Transverse colon (tissue), 4 donors: ENCODE results near the gene ACTMAP. TPM values are rescaled to one million over a fixed set of nuclear protein-coding genes. Genes with fewer than 3 reads are reported as not detected.

Experiments used
- DNase-seq: peaks from one replicate; pipeline ENCODE4 v3.0.0-alpha.2; 2019
- H3K27ac ChIP-seq, 4 donors: fragments of 200-600 bp; sonication (generic); 2 replicates each; pipeline ENCODE4 v1.5.1; 2016 to 2018; ENCODE audit warnings: inconsistent platforms in 4 of 4
- H3K27me3 ChIP-seq: fragments of 200-600 bp; sonication (generic); 2 replicates; pipeline ENCODE4 v1.5.1; 2017; ENCODE audit warnings: inconsistent platforms
- H3K36me3 ChIP-seq, 4 donors: fragments of 200-600 bp; sonication (generic); 2 replicates each; pipeline ENCODE4 v1.5.1; 2017 to 2019; ENCODE audit warnings: inconsistent platforms in 4 of 4
- H3K4me1 ChIP-seq, 4 donors: fragments of 200-600 bp; sonication (generic); 2 replicates each; pipeline ENCODE4 v1.5.1; 2017 to 2020; ENCODE audit warnings: inconsistent platforms in 4 of 4
- H3K4me3 ChIP-seq, 4 donors: fragments of 200-600 bp; sonication (generic); 1 replicate in 1 of 4; 2 replicates in 3 of 4; pipeline versions ENCODE4 v1.5.1 to v1.6.1; 2017 to 2019; ENCODE audit warnings: inconsistent platforms in 4 of 4
- H3K9me3 ChIP-seq, 2 donors: fragments of 200-600 bp; sonication (generic); 2 replicates each; pipeline ENCODE4 v1.5.1; 2017 to 2019; ENCODE audit warnings: inconsistent platforms in 2 of 2
- CTCF ChIP-seq, 5 experiments: fragments of 200-600 bp in 3 of 5; fragments of 450-650 bp in 2 of 5; sonication (generic) in 3 of 5; IDR thresholded peaks; 1 replicate in 2 of 5; 2 replicates in 3 of 5; pipeline ENCODE4 v1.5.1; 2016 to 2017; ENCODE audit warnings: antibody characterized with exemption in 5 of 5, inconsistent platforms in 3 of 5, mild to moderate bottlenecking in 2 of 5, moderate library complexity in 1 of 5
- EP300 ChIP-seq: sonication (generic); formaldehyde crosslinking; IDR thresholded peaks from one replicate; pipeline ENCODE4 v1.6.1; 2017; ENCODE audit warnings: antibody characterized with exemption, low read depth
- POLR2A ChIP-seq: fragments of 450-650 bp; IDR thresholded peaks from one replicate; pipeline ENCODE4 v1.6.1; 2016; ENCODE audit warnings: antibody characterized with exemption, mild to moderate bottlenecking, moderate library complexity
- POLR2AphosphoS5 ChIP-seq, 3 donors: sonication (generic); formaldehyde crosslinking; IDR thresholded peaks; one replicate each; pipeline ENCODE4 v1.6.1; 2016; ENCODE audit warnings: antibody characterized with exemption in 3 of 3
- WGBS, 2 donors: methylation state at CpG; one replicate each; pipeline ENCODE4 v1.1.5; 2018; ENCODE audit warnings: low coverage in 1 of 2; 5-methylcytosine and 5-hydroxymethylcytosine counted together
- in situ Hi-C, 4 donors: fragments of 200-750 bp; cut with MboI; loops; one replicate each; pipeline versions ENCODE4 v1.15.0 to v1.15.1; 2017; ENCODE audit warnings: low sequenced_read_pairs in 3 of 4, low pct_ligation_motif_present in 1 of 4, low pct_unique_long_range_greater_than_20kb in 1 of 4
- intact Hi-C: fragments of 100-400 bp; cut with DNase I; formaldehyde crosslinking; loops from one replicate; pipeline ENCODE4 v1.15.1; 2023; ENCODE audit warnings: low total_unique reads
- total RNA-seq, 4 donors: library from RNA; depleted of rRNA; stranded (reverse); fragments of >200 nt; gene quantifications; one replicate each; pipeline ENCODE4 v1.1.0, GENCODE V29; 2016

Gene ACTMAP
- total RNA-seq, 4 donors from 2014 or later, result 8.3 to 29.1 (median 12.1) TPM

- in situ Hi-C loops (no loop called here), intact Hi-C loops (no loop called here)
- Histone ChIP-seq H3K4me1 (peaks cover 17 to 48% (median 40%) of the 10 kb centered on the region in 4 donors), H3K4me3 (peak overlapping the region in 1 of 4 donors; percentile 33), H3K27ac (peak overlapping the region; percentile 78 to 90 (median 86)), H3K9me3 (no peaks in the 10 kb centered on the region), H3K36me3 (peaks cover 0 to 29% (median 14%) of the 10 kb centered on the region in 4 donors), H3K27me3 (no peaks in the 10 kb centered on the region)
- TF ChIP-seq POLR2AphosphoS5 (IDR thresholded peaks at IDR 0.05), result no peak
- TF ChIP-seq POLR2A, result no peak
- TF ChIP-seq EP300, result no peak
- no peak for TF ChIP-seq CTCF (IDR thresholded peaks at IDR 0.05)
- WGBS, 2 donors, result 68% methylated on average over 3 of the region's 3 CpGs; no CpG with 5 or more reads in 1 of the 2 donors
- no peak for DNase-seq
Observed at GRCh38 chr19:40755248-40755624, 5.0 kb upstream of the ACTMAP start.

DNA sequence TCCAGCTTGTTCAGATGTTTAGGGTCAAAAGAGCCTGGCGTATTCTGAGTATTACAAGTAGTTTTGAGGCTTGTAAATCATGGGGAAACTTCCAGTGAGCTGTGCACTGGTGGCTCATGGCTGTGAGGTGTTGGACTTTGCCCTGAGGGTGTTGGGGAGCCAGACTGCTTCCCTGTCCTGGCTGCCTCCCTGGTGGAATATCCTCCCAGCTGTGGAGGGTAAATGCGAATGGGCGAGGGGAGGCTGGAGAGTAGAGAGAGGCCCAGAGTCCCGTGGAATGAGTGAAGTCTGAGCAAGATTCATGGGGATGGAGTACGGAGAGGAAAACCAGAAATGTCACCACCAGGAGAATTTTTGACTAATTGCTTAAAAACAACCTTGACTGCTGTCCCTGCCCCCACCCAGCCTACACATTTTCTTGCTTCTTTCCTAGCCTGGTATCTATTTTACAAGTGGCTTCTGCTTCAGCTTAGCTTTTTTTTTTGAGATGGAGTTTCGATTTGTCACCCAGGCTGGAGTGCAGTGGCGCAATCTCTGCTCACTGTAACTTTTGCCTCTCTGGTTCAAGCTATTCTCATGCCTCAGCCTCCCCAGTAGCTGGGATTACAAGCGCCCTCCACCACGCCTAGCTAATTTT is 4.5 kb upstream of the ACTMAP start:
- Histone ChIP-seq H3K4me3 (peak overlapping the region in 2 of 4 donors; percentile 9 to 33), H3K9me3 (no peaks in the 10 kb centered on the region), H3K27me3 (no peaks in the 10 kb centered on the region), H3K27ac (peak overlapping the region; percentile 78 to 90 (median 86)), H3K36me3 (peaks cover 0 to 24% (median 12%) of the 10 kb centered on the region in 4 donors), H3K4me1 (peaks cover 19 to 52% (median 45%) of the 10 kb centered on the region in 4 donors)
- TF ChIP-seq POLR2A, result no peak
- peak in 1 of 5 experiments; percentile 26 for TF ChIP-seq CTCF (IDR thresholded peaks at IDR 0.05)
- TF ChIP-seq EP300, result no peak
- peak in 1 of 3 donors; percentile 48 for TF ChIP-seq POLR2AphosphoS5 (IDR thresholded peaks at IDR 0.05)
- in situ Hi-C loops (loop anchor here in 1 of 4 donors (5.0 kb wide), 1 partner anchor 37 kb away; the partner anchor contains the start of genes COQ8B and ITPKC), intact Hi-C loops (no loop called here)
- 44% methylated on average over 8 to 9 of the region's 9 CpGs for WGBS, 2 donors
- DNase-seq, result peak; percentile 77

- H3K27me3 ChIP-seq, result no peaks in the 10 kb centered on the region
- 42 to 50% methylated on average over 2 to 12 of the region's 12 CpGs for WGBS, 2 donors
- H3K4me3 ChIP-seq, result peak overlapping the region; percentile 43 to 67 (median 60)
- H3K4me1 ChIP-seq, result peaks cover 26 to 60% (median 52%) of the 10 kb centered on the region in 4 donors
- H3K27ac ChIP-seq, result peak overlapping the region; percentile 91 to 99 (median 94)
- no peak for DNase-seq
- in situ Hi-C loops, result loop anchor here in 1 of 4 donors (5.0 kb wide), 1 partner anchor 35 kb away; the partner anchor contains the start of genes COQ8B and ITPKC
- peaks cover 0 to 3% (median under 1%) of the 10 kb centered on the region in 4 donors for H3K36me3 ChIP-seq
- no peaks in the 10 kb centered on the region for H3K9me3 ChIP-seq
- intact Hi-C loops, result no loop called here
- TF ChIP-seq CTCF (IDR thresholded peaks at IDR 0.05) (no peak), POLR2AphosphoS5 (IDR thresholded peaks at IDR 0.05) (no peak), EP300 (no peak), POLR2A (no peak)
Observed at GRCh38 chr19:40752257-40752781, 2.0 kb upstream of the ACTMAP start.

GRCh38 chr19:40750874-40751537 is 729 bp upstream of the ACTMAP start, which contains the start of gene SNRPA:
Gene SNRPA (plus strand): TSS chr19:40751203. CDS start chr19:40751409, 206 bp downstream.
- TF ChIP-seq POLR2A (peak; percentile 93), EP300 (no peak), CTCF (IDR thresholded peaks at IDR 0.05) (no peak), POLR2AphosphoS5 (IDR thresholded peaks at IDR 0.05) (peak; percentile 95 to 98 (median 98))
- Histone ChIP-seq H3K9me3 (no peaks in the 10 kb centered on the region), H3K36me3 (no peaks in the 10 kb centered on the region), H3K27ac (peak within 1 kb of the TSS; percentile 91 to 99 (median 96)), H3K27me3 (no peaks in the 10 kb centered on the region), H3K4me1 (peaks cover 26 to 52% (median 49%) of the 10 kb centered on the region in 4 donors), H3K4me3 (peak within 1 kb of the TSS; percentile 52 to 67 (median 64))
- intact Hi-C loops (no loop called here), in situ Hi-C loops (loop anchor here in 1 of 4 donors (5.0 kb wide), 1 partner anchor 34 kb away; the partner anchor contains the start of genes COQ8B and ITPKC)
- peak; percentile 98 for DNase-seq
- WGBS, 2 donors, result 0% methylated on average over 4 to 46 of the region's 46 CpGs
